ENCODE results near the gene SNIP1. TPM values are rescaled to one million over a fixed set of nuclear protein-coding genes. Genes with fewer than 3 reads are reported as not detected.
A peak's percentile ranks its signal among the peaks of the same experiment; 100 is the strongest.
"Not testable (repeated sequence)": the region's sequence is repeated elsewhere in the genome, so short reads cannot be mapped to it uniquely, and the experiment has no call there.

The SNIP1 gene
- total RNA-seq, 4 donors from 2014 or later = 9.9 to 18.2 (median 15.7) TPM

GRCh38 chr1:37553598-37553926 lies 531 bp downstream of the SNIP1 start:
- 3 to 4% methylated on average over 9 to 11 of the region's 11 CpGs for WGBS, 2 donors
- no peak for DNase-seq (ENCODE audit: low spot score in 2 of 2)
- peak overlapping the region; percentile 99 for H3K4me3 ChIP-seq (ENCODE audit: low read depth, poor library complexity, severe bottlenecking)
- TF ChIP-seq CTCF (IDR thresholded peaks at IDR 0.05) (no peak), POLR2A (IDR thresholded peaks at IDR 0.05) (no peak)
- intact Hi-C loops (cut with DNase I; ENCODE audit: low total_unique reads) = no loop called here

GRCh38 chr1:37549341-37549740 lies 4.8 kb downstream of the SNIP1 start:
- intact Hi-C loops (cut with DNase I; ENCODE audit: low total_unique reads) = no loop called here
- 91 to 94% methylated on average over 6 of the region's 6 CpGs for WGBS, 2 donors
- peak in 1 of 2 donors; percentile 29 for DNase-seq (ENCODE audit: low spot score in 2 of 2)
- no peak overlapping the region for H3K4me3 ChIP-seq (ENCODE audit: low read depth, poor library complexity, severe bottlenecking)
- no peak for TF ChIP-seq POLR2A (IDR thresholded peaks at IDR 0.05)
- no peak for TF ChIP-seq CTCF (IDR thresholded peaks at IDR 0.05)

- TF ChIP-seq CTCF (IDR thresholded peaks at IDR 0.05) = no peak
- TF ChIP-seq POLR2A (IDR thresholded peaks at IDR 0.05) = no peak
- H3K4me3 ChIP-seq (ENCODE audit: low read depth, poor library complexity, severe bottlenecking) = no peak overlapping the region
- intact Hi-C loops (cut with DNase I; ENCODE audit: low total_unique reads) = no loop called here
- 64 to 75% methylated on average over 5 of the region's 5 CpGs for WGBS, 2 donors
- peak in 1 of 2 donors; percentile 36 for DNase-seq (ENCODE audit: low spot score in 2 of 2)
Observed at GRCh38 chr1:37545019-37545418, 9.1 kb downstream of the SNIP1 start.

GRCh38 chr1:37544530-37544929 lies 9.6 kb downstream of the SNIP1 start:
- intact Hi-C loops (cut with DNase I; ENCODE audit: low total_unique reads) = no loop called here
- DNase-seq (ENCODE audit: low spot score in 2 of 2) = peak in 1 of 2 donors; percentile 70
- 98% methylated on average over 21 of the region's 21 CpGs for WGBS, 2 donors
- no peak overlapping the region for H3K4me3 ChIP-seq (ENCODE audit: low read depth, poor library complexity, severe bottlenecking)
- no peak for TF ChIP-seq CTCF (IDR thresholded peaks at IDR 0.05)
- TF ChIP-seq POLR2A (IDR thresholded peaks at IDR 0.05) = no peak

GRCh38 chr1:37540036-37540785 lies 13.9 kb downstream of the SNIP1 start:
- WGBS, 2 donors = 95% methylated on average over 30 of the region's 30 CpGs
- no peak for TF ChIP-seq CTCF (IDR thresholded peaks at IDR 0.05)
- TF ChIP-seq POLR2A (IDR thresholded peaks at IDR 0.05) = no peak
- DNase-seq (ENCODE audit: low spot score in 2 of 2) = peak in 1 of 2 donors; percentile 78
- intact Hi-C loops (cut with DNase I; ENCODE audit: low total_unique reads) = no loop called here
- no peak overlapping the region for H3K4me3 ChIP-seq (ENCODE audit: low read depth, poor library complexity, severe bottlenecking)

GRCh38 chr1:37539154-37539553 lies 14.9 kb downstream of the SNIP1 start:
- H3K4me3 ChIP-seq (ENCODE audit: low read depth, poor library complexity, severe bottlenecking); intact Hi-C loops (cut with DNase I; ENCODE audit: low total_unique reads): not testable (repeated sequence)
- 96 to 97% methylated on average over 10 of the region's 10 CpGs for WGBS, 2 donors
- DNase-seq (ENCODE audit: low spot score in 2 of 2) = peak in 1 of 2 donors; percentile 54

Measured in lower leg skin (tissue), 4 donors.